ENCODE results near the gene CSHL1. TPM values are rescaled to one million over a fixed set of nuclear protein-coding genes. Genes with fewer than 3 reads are reported as not detected.

The CSHL1 gene
- total RNA-seq, 1 donor from 2014 or later: not detected

Small RNA genes lying within 50 kb of the gene (small RNA-seq; reads per million reads assigned to genes)
- not detected for gene AC040958.1
- not detected for gene AC127029.1
- not detected for gene GH1

Other genes with a start within 250 kb of the CSHL1 start
- gene LIMD2, start 211.1 kb downstream of the CSHL1 start, total RNA-seq: 19.2 TPM
- gene STRADA, start 169.5 kb downstream of the CSHL1 start, total RNA-seq: 19.6 TPM
- 49.3 TPM for gene CCDC47, start 137.7 kb downstream of the CSHL1 start, total RNA-seq
- 64.0 TPM for gene DDX42, start 137.1 kb downstream of the CSHL1 start, total RNA-seq
- gene PSMC5, start 83.8 kb downstream of the CSHL1 start, total RNA-seq: 47.3 TPM
- gene FTSJ3, start 83.6 kb downstream of the CSHL1 start, total RNA-seq: 34.6 TPM
- 9.4 TPM for gene SMARCD2, start 68.6 kb downstream of the CSHL1 start, total RNA-seq
- gene CSH2, start 37.6 kb downstream of the CSHL1 start, total RNA-seq: not detected
- gene GH2, start 29.3 kb downstream of the CSHL1 start, total RNA-seq: not detected
- not detected for gene CSH1, start 14.7 kb downstream of the CSHL1 start, total RNA-seq
- gene GH1, start 7.6 kb upstream of the CSHL1 start, total RNA-seq: not detected
- gene CD79B, start 21.1 kb upstream of the CSHL1 start, total RNA-seq: under 0.01 TPM
- not detected for gene SCN4A, start 61.7 kb upstream of the CSHL1 start, total RNA-seq
- gene PRR29, start 87.1 kb upstream of the CSHL1 start, total RNA-seq: 2.0 TPM
- gene ICAM2, start 109.4 kb upstream of the CSHL1 start, total RNA-seq: 7.3 TPM
- gene ERN1, start 218.9 kb upstream of the CSHL1 start, total RNA-seq: 3.7 TPM